Neuronal stem cell (in vitro differentiated cells): ENCODE results near the gene VPS35.

Source experiments
- DNase-seq: peaks from one replicate; pipeline ENCODE4 v3.0.0-alpha.2; 2013; ENCODE audit warnings: low spot score
- H2AFZ ChIP-seq: one replicate; pipeline ENCODE4 v1.6.1; 2013; ENCODE audit warnings: mild to moderate bottlenecking, low read length, inconsistent platforms
- H2AK5ac ChIP-seq: 2 replicates; pipeline ENCODE4 v1.6.1; 2013; ENCODE audit warnings: low read depth, mild to moderate bottlenecking, inconsistent platforms, low read length, moderate library complexity, mixed read lengths
- H2BK120ac ChIP-seq: 2 replicates; pipeline ENCODE4 v1.6.1; 2013; ENCODE audit warnings: low read depth, mild to moderate bottlenecking, inconsistent platforms, low read length, moderate library complexity, mixed read lengths
- H2BK12ac ChIP-seq: one replicate; pipeline ENCODE4 v1.6.1; 2013; ENCODE audit warnings: low read length, inconsistent platforms
- H2BK15ac ChIP-seq: 2 replicates; pipeline ENCODE4 v1.6.1; 2013; ENCODE audit warnings: mild to moderate bottlenecking, low read length, inconsistent platforms, mixed read lengths
- H2BK5ac ChIP-seq: one replicate; pipeline ENCODE4 v1.6.1; 2013; ENCODE audit warnings: inconsistent platforms, mild to moderate bottlenecking, low read length, moderate library complexity
- H3K14ac ChIP-seq: one replicate; pipeline ENCODE4 v1.6.1; 2013; ENCODE audit warnings: low read length, inconsistent platforms
- H3K18ac ChIP-seq: 2 replicates; pipeline ENCODE4 v1.6.1; 2013; ENCODE audit warnings: low read length, inconsistent platforms
- H3K23ac ChIP-seq: 2 replicates; pipeline ENCODE4 v1.6.1; 2013; ENCODE audit warnings: low read depth, mild to moderate bottlenecking, mixed read lengths, low read length, inconsistent platforms; ENCODE audit not compliant: poor library complexity
- H3K27ac ChIP-seq: replicated peaks from 3 replicates; pipeline ENCODE4 v1.5.1; 2013; ENCODE audit warnings: low read length, inconsistent platforms
- H3K27me3 ChIP-seq, 3 experiments: 2 replicates each; pipeline ENCODE4 v1.6.1; 2013; ENCODE audit warnings: low read length in 3 of 3, mild to moderate bottlenecking in 2 of 3, inconsistent platforms in 1 of 3, low read depth in 1 of 3, mixed read lengths in 1 of 3, moderate library complexity in 1 of 3; ENCODE audit not compliant: control insufficient read depth in 3 of 3, insufficient read depth in 3 of 3
- H3K36me3 ChIP-seq, 2 donors: replicated peaks in 1 of 2; 2 replicates each; pipeline ENCODE4 v1.6.1; 2013; ENCODE audit warnings: low read length in 2 of 2; ENCODE audit not compliant: control insufficient read depth in 2 of 2, insufficient read depth in 2 of 2
- H3K4ac ChIP-seq: 2 replicates; pipeline ENCODE4 v1.6.1; 2013; ENCODE audit warnings: inconsistent platforms, mild to moderate bottlenecking, low read length, moderate library complexity
- H3K4me1 ChIP-seq, 2 donors: 1 replicate in 1 of 2; 2 replicates in 1 of 2; pipeline ENCODE4 v1.6.1; 2013; ENCODE audit warnings: low read length in 2 of 2, low read depth in 1 of 2; ENCODE audit not compliant: control insufficient read depth in 2 of 2, insufficient read depth in 1 of 2
- H3K4me2 ChIP-seq: one replicate; pipeline ENCODE4 v1.6.1; 2013; ENCODE audit warnings: mild to moderate bottlenecking, low read length, inconsistent platforms; ENCODE audit not compliant: insufficient read depth, poor library complexity, severe bottlenecking
- H3K4me3 ChIP-seq, 2 donors: 2 replicates each; pipeline ENCODE4 v1.5.1; 2013; ENCODE audit warnings: low read length in 2 of 2, mild to moderate bottlenecking in 2 of 2, inconsistent platforms in 1 of 2, moderate library complexity in 1 of 2
- H3K79me1 ChIP-seq: one replicate; pipeline ENCODE4 v1.6.1; 2013; ENCODE audit warnings: low read depth, mild to moderate bottlenecking, inconsistent platforms, low read length, moderate library complexity
- H3K9ac ChIP-seq: one replicate; pipeline ENCODE4 v1.6.1; 2013; ENCODE audit warnings: mild to moderate bottlenecking, low read depth, low read length, inconsistent platforms; ENCODE audit not compliant: poor library complexity
- H3K9me3 ChIP-seq, 2 donors: replicated peaks in 1 of 2; 2 replicates each; pipeline versions ENCODE3 to v1.6.1; 2013; ENCODE audit warnings: low read length in 2 of 2, mild to moderate bottlenecking in 2 of 2, inconsistent platforms in 1 of 2, low read depth in 1 of 2, mixed read lengths in 1 of 2, moderate library complexity in 1 of 2; ENCODE audit not compliant: control insufficient read depth in 2 of 2, insufficient read depth in 1 of 2
- H4K8ac ChIP-seq: one replicate; pipeline ENCODE4 v1.6.1; 2013; ENCODE audit warnings: low read depth, mild to moderate bottlenecking, inconsistent platforms, low read length, moderate library complexity
- H4K91ac ChIP-seq: one replicate; pipeline ENCODE4 v1.6.1; 2013; ENCODE audit warnings: low read length, low read depth, mild to moderate bottlenecking, inconsistent platforms; ENCODE audit not compliant: poor library complexity
- WGBS, 2 donors: extraction: QIAGEN DNeasy Blood & Tissue Kit; methylation state at CpG; one replicate each; pipeline ENCODE4 v1.1.7; 2013; ENCODE audit warnings: missing lambda C conversion rate in 2 of 2, mixed read lengths in 1 of 2; ENCODE audit not compliant: insufficient read length in 2 of 2, insufficient replicate concordance in 1 of 2; ENCODE audit errors: extremely low coverage in 2 of 2; 5-methylcytosine and 5-hydroxymethylcytosine counted together

The VPS35 gene

GRCh38 chr16:46649588-46650253, 39.3 kb downstream of the VPS35 start:
- H3K4me2 ChIP-seq: no peak overlapping the region
- no peak overlapping the region for H3K4me3 ChIP-seq
- H3K4ac ChIP-seq: no peak overlapping the region
- no peak overlapping the region for H3K18ac ChIP-seq
- no peak overlapping the region for H2BK12ac ChIP-seq
- H3K36me3 ChIP-seq: no peaks in the 10 kb centered on the region
- H2BK120ac ChIP-seq: no peak overlapping the region
- no peak overlapping the region for H4K91ac ChIP-seq
- H3K27ac ChIP-seq: no peak overlapping the region
- DNase-seq: no peak
- H3K9me3 ChIP-seq: peaks cover 0 to 6% of the 10 kb centered on the region in 2 donors
- no peak overlapping the region for H4K8ac ChIP-seq
- no peak overlapping the region for H2AK5ac ChIP-seq
- H3K27me3 ChIP-seq: no peaks in the 10 kb centered on the region
- H2BK15ac ChIP-seq: no peak overlapping the region
- H2BK5ac ChIP-seq: no peak overlapping the region
- H3K79me1 ChIP-seq: peaks cover 2% of the 10 kb centered on the region
- no peak overlapping the region for H3K9ac ChIP-seq
- no peak overlapping the region for H2AFZ ChIP-seq
- H3K4me1 ChIP-seq: peaks cover 0 to 1% of the 10 kb centered on the region in 2 donors
- no peak overlapping the region for H3K14ac ChIP-seq
- no peak overlapping the region for H3K23ac ChIP-seq
- no CpG with 5 or more reads among the region's 27 CpGs for WGBS, 2 donors

GRCh38 chr16:46648656-46649055, 40.3 kb downstream of the VPS35 start:
- Histone ChIP-seq H2AK5ac (peak overlapping the region; percentile 15), H2AFZ (no peak overlapping the region)
- WGBS, 2 donors: no CpG with 5 or more reads among the region's 8 CpGs

GRCh38 chr16:46638947-46639925, 49.7 kb downstream of the VPS35 start:
- Histone ChIP-seq H2AK5ac (no peak overlapping the region), H3K14ac (no peak overlapping the region), H3K79me1 (no peaks in the 10 kb centered on the region), H2AFZ (no peak overlapping the region), H3K27ac (no peak overlapping the region), H2BK12ac (no peak overlapping the region), H2BK5ac (no peak overlapping the region), H3K4me2 (no peak overlapping the region), H3K18ac (no peak overlapping the region), H4K91ac (no peak overlapping the region), H3K4me1 (no peaks in the 10 kb centered on the region), H3K9me3 (no peaks in the 10 kb centered on the region), H2BK15ac (no peak overlapping the region), H4K8ac (no peak overlapping the region), H2BK120ac (no peak overlapping the region), H3K4me3 (no peak overlapping the region), H3K9ac (no peak overlapping the region), H3K23ac (no peak overlapping the region), H3K27me3 (no peaks in the 10 kb centered on the region), H3K36me3 (no peaks in the 10 kb centered on the region), H3K4ac (no peak overlapping the region)
- no CpG with 5 or more reads among the region's 9 CpGs for WGBS, 2 donors
- DNase-seq: no peak

More at GRCh38 chr16:46648656-46649055, 40.3 kb downstream of the VPS35 start:
- Histone ChIP-seq H2BK120ac (no peak overlapping the region), H4K8ac (no peak overlapping the region), H3K27ac (no peak overlapping the region), H3K4ac (no peak overlapping the region), H2BK5ac (no peak overlapping the region), H3K9ac (no peak overlapping the region), H3K14ac (no peak overlapping the region), H4K91ac (no peak overlapping the region), H3K27me3 (no peaks in the 10 kb centered on the region), H3K4me2 (no peak overlapping the region), H3K36me3 (no peaks in the 10 kb centered on the region), H3K18ac (no peak overlapping the region), H3K23ac (no peak overlapping the region), H2BK12ac (no peak overlapping the region), H3K4me3 (no peak overlapping the region), H2BK15ac (no peak overlapping the region), H3K9me3 (no peaks in the 10 kb centered on the region), H3K79me1 (peaks cover 2% of the 10 kb centered on the region), H3K4me1 (peaks cover 0 to 1% of the 10 kb centered on the region in 2 donors)
- no peak for DNase-seq
